Stimulated activated naive CD8-positive, alpha-beta T cell treated with anti-CD3 and anti-CD28 coated beads, Interleukin-15, Interleukin-2, amounts not matched to agents 100 ng/mL and 50 ng/mL, for 24 hours (primary cell): ENCODE data around the gene XPNPEP1.

Experiments
- H3K27ac Mint-ChIP-seq: one replicate; pipeline ENCODE4 v1.8.0; 2021; ENCODE audit warnings: mild to moderate bottlenecking, mixed read lengths
- H3K27me3 Mint-ChIP-seq: one replicate; pipeline ENCODE4 v1.8.0; 2021; ENCODE audit warnings: mixed read lengths
- H3K36me3 Mint-ChIP-seq: one replicate; pipeline ENCODE4 v1.8.0; 2021; ENCODE audit warnings: low read depth, mixed read lengths
- H3K4me1 Mint-ChIP-seq: one replicate; pipeline ENCODE4 v1.8.0; 2021; ENCODE audit warnings: low read depth, mixed read lengths
- H3K4me3 Mint-ChIP-seq: one replicate; pipeline ENCODE4 v1.8.0; 2021; ENCODE audit warnings: mild to moderate bottlenecking, mixed read lengths
- H3K9me3 Mint-ChIP-seq: one replicate; pipeline ENCODE4 v1.8.0; 2021; ENCODE audit warnings: mixed read lengths

XPNPEP1 gene

GRCh38 chr10:109852475-109853037 is 70.8 kb downstream of the XPNPEP1 start:
- peaks cover 9% of the 10 kb centered on the region for H3K27me3 Mint-ChIP-seq
- H3K9me3 Mint-ChIP-seq, result no peaks in the 10 kb centered on the region
- H3K4me1 Mint-ChIP-seq, result peaks cover 15% of the 10 kb centered on the region
- H3K27ac Mint-ChIP-seq, result no peak overlapping the region
- H3K36me3 Mint-ChIP-seq, result no peaks in the 10 kb centered on the region
- H3K4me3 Mint-ChIP-seq, result no peak overlapping the region

GRCh38 chr10:109851616-109852474 is 71.5 kb downstream of the XPNPEP1 start:
- H3K9me3 Mint-ChIP-seq, result no peaks in the 10 kb centered on the region
- H3K4me1 Mint-ChIP-seq, result peaks cover 15% of the 10 kb centered on the region
- H3K4me3 Mint-ChIP-seq, result no peak overlapping the region
- peaks cover 9% of the 10 kb centered on the region for H3K27me3 Mint-ChIP-seq
- no peak overlapping the region for H3K27ac Mint-ChIP-seq
- H3K36me3 Mint-ChIP-seq, result no peaks in the 10 kb centered on the region

GRCh38 chr10:109846832-109847231 is 76.5 kb downstream of the XPNPEP1 start:
- Mint-ChIP-seq H3K4me3 (no peak overlapping the region), H3K27me3 (peaks cover 22% of the 10 kb centered on the region), H3K36me3 (no peaks in the 10 kb centered on the region), H3K27ac (no peak overlapping the region), H3K4me1 (peaks cover 4% of the 10 kb centered on the region), H3K9me3 (no peaks in the 10 kb centered on the region)

GRCh38 chr10:109845308-109845707 is 78.0 kb downstream of the XPNPEP1 start:
- Mint-ChIP-seq H3K36me3 (no peaks in the 10 kb centered on the region), H3K9me3 (no peaks in the 10 kb centered on the region), H3K4me1 (no peaks in the 10 kb centered on the region), H3K4me3 (no peak overlapping the region), H3K27me3 (peaks cover 22% of the 10 kb centered on the region), H3K27ac (no peak overlapping the region)

- H3K27me3 Mint-ChIP-seq, result peaks cover 11% of the 10 kb centered on the region
- H3K9me3 Mint-ChIP-seq, result no peaks in the 10 kb centered on the region
- no peak overlapping the region for H3K4me3 Mint-ChIP-seq
- H3K27ac Mint-ChIP-seq, result no peak overlapping the region
- no peaks in the 10 kb centered on the region for H3K36me3 Mint-ChIP-seq
- no peaks in the 10 kb centered on the region for H3K4me1 Mint-ChIP-seq
Observed at GRCh38 chr10:109838592-109839244, 84.6 kb downstream of the XPNPEP1 start.

GRCh38 chr10:109837384-109837783 is 85.9 kb downstream of the XPNPEP1 start:
- peaks cover under 1% of the 10 kb centered on the region for H3K9me3 Mint-ChIP-seq
- no peak overlapping the region for H3K27ac Mint-ChIP-seq
- H3K4me3 Mint-ChIP-seq, result no peak overlapping the region
- no peaks in the 10 kb centered on the region for H3K36me3 Mint-ChIP-seq
- no peaks in the 10 kb centered on the region for H3K4me1 Mint-ChIP-seq
- H3K27me3 Mint-ChIP-seq, result peaks cover 20% of the 10 kb centered on the region

GRCh38 chr10:109835257-109835656 is 88.1 kb downstream of the XPNPEP1 start:
- Mint-ChIP-seq H3K27me3 (peaks cover 23% of the 10 kb centered on the region), H3K9me3 (peaks cover 7% of the 10 kb centered on the region), H3K4me1 (no peaks in the 10 kb centered on the region), H3K36me3 (no peaks in the 10 kb centered on the region), H3K4me3 (no peak overlapping the region), H3K27ac (no peak overlapping the region)

- H3K9me3 Mint-ChIP-seq, result peaks cover 7% of the 10 kb centered on the region
- H3K36me3 Mint-ChIP-seq, result no peaks in the 10 kb centered on the region
- no peaks in the 10 kb centered on the region for H3K4me1 Mint-ChIP-seq
- H3K4me3 Mint-ChIP-seq, result no peak overlapping the region
- H3K27ac Mint-ChIP-seq, result no peak overlapping the region
- H3K27me3 Mint-ChIP-seq, result peaks cover 17% of the 10 kb centered on the region
Observed at GRCh38 chr10:109831846-109832245, 91.5 kb downstream of the XPNPEP1 start.

- peaks cover 9% of the 10 kb centered on the region for H3K27me3 Mint-ChIP-seq
- no peaks in the 10 kb centered on the region for H3K36me3 Mint-ChIP-seq
Observed at GRCh38 chr10:109824206-109824605, 99.1 kb downstream of the XPNPEP1 start.

GRCh38 chr10:109823196-109823595 is 100.1 kb downstream of the XPNPEP1 start:
- H3K9me3 Mint-ChIP-seq, result peaks cover 3% of the 10 kb centered on the region
- no peak overlapping the region for H3K27ac Mint-ChIP-seq
- H3K27me3 Mint-ChIP-seq, result peaks cover 9% of the 10 kb centered on the region
- H3K4me3 Mint-ChIP-seq, result no peak overlapping the region
- H3K36me3 Mint-ChIP-seq, result no peaks in the 10 kb centered on the region
- no peaks in the 10 kb centered on the region for H3K4me1 Mint-ChIP-seq

More at GRCh38 chr10:109824206-109824605, 99.1 kb downstream of the XPNPEP1 start:
- H3K9me3 Mint-ChIP-seq, result peaks cover 3% of the 10 kb centered on the region
- H3K4me3 Mint-ChIP-seq, result no peak overlapping the region
- H3K27ac Mint-ChIP-seq, result no peak overlapping the region
- no peaks in the 10 kb centered on the region for H3K4me1 Mint-ChIP-seq

GRCh38 chr10:109821672-109822071 is 101.6 kb downstream of the XPNPEP1 start:
- Mint-ChIP-seq H3K4me1 (no peaks in the 10 kb centered on the region), H3K4me3 (no peak overlapping the region), H3K9me3 (peaks cover 3% of the 10 kb centered on the region)

GRCh38 chr10:109820620-109821405 is 102.5 kb downstream of the XPNPEP1 start:
- Mint-ChIP-seq H3K27ac (no peak overlapping the region), H3K36me3 (no peaks in the 10 kb centered on the region)

More at GRCh38 chr10:109821672-109822071, 101.6 kb downstream of the XPNPEP1 start:
- Mint-ChIP-seq H3K36me3 (no peaks in the 10 kb centered on the region), H3K27ac (no peak overlapping the region), H3K27me3 (peaks cover 9% of the 10 kb centered on the region)

GRCh38 chr10:109819807-109820206 is 103.5 kb downstream of the XPNPEP1 start:
- Mint-ChIP-seq H3K27me3 (no peaks in the 10 kb centered on the region), H3K4me1 (no peaks in the 10 kb centered on the region), H3K36me3 (no peaks in the 10 kb centered on the region), H3K4me3 (no peak overlapping the region), H3K9me3 (no peaks in the 10 kb centered on the region), H3K27ac (no peak overlapping the region)

More at GRCh38 chr10:109820620-109821405, 102.5 kb downstream of the XPNPEP1 start:
- Mint-ChIP-seq H3K4me3 (no peak overlapping the region), H3K9me3 (peaks cover 3% of the 10 kb centered on the region), H3K4me1 (no peaks in the 10 kb centered on the region), H3K27me3 (peaks cover 9% of the 10 kb centered on the region)
